GM12878 (cell line): ENCODE data around the gene FNDC3A. TPM values are rescaled to one million over a fixed set of nuclear protein-coding genes. Genes with fewer than 3 reads are reported as not detected.

ENCODE experiments used
- ATAC-seq: fragments of 200-7000 bp; cut with Tn5 transposase; 3 replicates; pipeline ENCODE4 v1.9.1; 2020; ENCODE audit warnings: mild to moderate bottlenecking, moderate library complexity
- BruUV-seq: library from RNA; stranded (reverse); fragments of 400-500 nt; replicated peaks from 2 replicates; lab custom pipeline; 2021; lab: Mats Ljungman, UMichigan
- CTCF ChIA-PET: fragments of 300-600 bp; sonication (Branson Sonifier 250); formaldehyde crosslinking; extraction: SDS; loops from one replicate; lab custom pipeline; 2021; ENCODE audit warnings: inconsistent platforms; lab: Yijun Ruan, JAX
- POLR2A ChIA-PET: fragments of 350-600 bp; formaldehyde crosslinking; extraction: SDS; loops from one replicate; lab custom pipeline; 2021; ENCODE audit warnings: inconsistent platforms; lab: Charles Lee
- RAD21 ChIA-PET: fragments of 300-600 bp; sonication (Branson Sonifier 250); formaldehyde crosslinking; loops from one replicate; lab custom pipeline; 2023; ENCODE audit warnings: antibody characterized with exemption; ENCODE audit not compliant: unreplicated experiment; lab: Charles Lee
- SMC1A ChIA-PET: fragments of 300-600 bp; sonication (Branson Sonifier 250); formaldehyde crosslinking; loops from one replicate; lab custom pipeline; 2023; ENCODE audit not compliant: unreplicated experiment, uncharacterized antibody; lab: Charles Lee
- DNase-seq: peaks from one replicate; pipeline ENCODE4 v3.0.0-alpha.2; 2011; ENCODE audit warnings: low read depth, low spot score
- FAIRE-seq: peaks from 3 replicates; lab custom pipeline; 2011; peaks lifted over from hg19 to GRCh38; lab: Jason Lieb, UNC
- H2AFZ ChIP-seq: 2 replicates; pipeline ENCODE4 v1.6.0; 2011; ENCODE audit warnings: low read depth, low read length, control low read depth; ENCODE audit not compliant: control insufficient read depth
- H3K27ac ChIP-seq: 2 replicates; pipeline ENCODE4 v1.5.1; 2011; ENCODE audit warnings: control low read depth; ENCODE audit not compliant: control insufficient read depth, insufficient read depth
- H3K27me3 ChIP-seq, 2 experiments: replicated peaks in 1 of 2; 2 replicates each; pipeline versions ENCODE4 v1.6.0 to v1.6.1; 2011; ENCODE audit warnings: low read length in 1 of 2; ENCODE audit not compliant: control insufficient read depth in 2 of 2, insufficient read depth in 2 of 2
- H3K36me3 ChIP-seq, 2 experiments: 2 replicates each; pipeline ENCODE4 v1.5.1; 2011; ENCODE audit warnings: low read length in 1 of 2; ENCODE audit not compliant: control insufficient read depth in 2 of 2, insufficient read depth in 2 of 2
- H3K4me1 ChIP-seq: 2 replicates; pipeline ENCODE4 v1.6.1; 2011; ENCODE audit warnings: mild to moderate bottlenecking, low read length, moderate library complexity, mixed read lengths; ENCODE audit not compliant: control insufficient read depth, insufficient read depth
- H3K4me2 ChIP-seq: 2 replicates; pipeline ENCODE4 v1.6.0; 2011; ENCODE audit warnings: control low read depth; ENCODE audit not compliant: control insufficient read depth, insufficient read depth
- H3K4me3 ChIP-seq: fragments of 200-600 bp; sonication (generic); 2 replicates; pipeline ENCODE4 v1.5.1; 2016
- H3K79me2 ChIP-seq: 2 replicates; pipeline ENCODE4 v1.6.0; 2011; ENCODE audit warnings: low read length; ENCODE audit not compliant: control insufficient read depth, insufficient read depth
- H3K9ac ChIP-seq: 2 replicates; pipeline ENCODE4 v1.8.0; 2011; ENCODE audit warnings: low read length, control low read depth, mixed read lengths; ENCODE audit not compliant: control insufficient read depth, insufficient read depth
- H3K9me3 ChIP-seq: replicated peaks from 3 replicates; pipeline ENCODE4 v1.5.1; 2011; ENCODE audit warnings: mild to moderate bottlenecking, low read length; ENCODE audit not compliant: control insufficient read depth, insufficient read depth
- H4K20me1 ChIP-seq: 2 replicates; pipeline ENCODE4 v1.6.0; 2011; ENCODE audit not compliant: control insufficient read depth, insufficient read depth
- BRCA1 ChIP-seq: IDR thresholded peaks from 2 replicates; pipeline ENCODE4 v1.6.1; 2011; ENCODE audit warnings: low read depth, low read length, improper control_type of control experiment
- CBFB ChIP-seq: IDR thresholded peaks from 2 replicates; pipeline ENCODE4 v1.6.1; 2016; ENCODE audit warnings: antibody characterized with exemption, low read depth
- CREB1 ChIP-seq: IDR thresholded peaks from 2 replicates; pipeline ENCODE4 v1.6.1; 2012; ENCODE audit warnings: low read depth, mild to moderate bottlenecking, inconsistent platforms
- FOXM1 ChIP-seq: IDR thresholded peaks from 2 replicates; pipeline ENCODE4 v1.6.1; 2012; ENCODE audit warnings: low read depth, mild to moderate bottlenecking, inconsistent platforms, low read length, moderate library complexity
- IRF5 ChIP-seq: fragments of 450-650 bp; IDR thresholded peaks from 2 replicates; pipeline ENCODE4 v1.6.1; 2017; ENCODE audit warnings: borderline replicate concordance
- NFYA ChIP-seq: IDR thresholded peaks from 2 replicates; pipeline ENCODE4 v1.6.1; 2011; ENCODE audit warnings: low read depth, mild to moderate bottlenecking, low read length, improper control_type of control experiment, borderline replicate concordance
- NKRF ChIP-seq: fragments of 450-650 bp; conservative IDR thresholded peaks from 2 replicates; pipeline ENCODE4 v1.6.1; 2017; ENCODE audit warnings: mild to moderate bottlenecking, moderate library complexity
- PML ChIP-seq: IDR thresholded peaks from 2 replicates; pipeline ENCODE4 v1.6.1; 2012; ENCODE audit warnings: low read length, inconsistent platforms
- RFX5 ChIP-seq: IDR thresholded peaks from 2 replicates; pipeline ENCODE4 v1.6.1; 2011; ENCODE audit warnings: low read depth, low read length, improper control_type of control experiment
- SREBF2 ChIP-seq: IDR thresholded peaks from 2 replicates; pipeline ENCODE4 v1.6.1; 2012; ENCODE audit warnings: mild to moderate bottlenecking, low read length
- TCF12 ChIP-seq: IDR thresholded peaks from 2 replicates; pipeline ENCODE4 v1.6.1; 2011; ENCODE audit warnings: low read depth, mild to moderate bottlenecking, low read length
- ZSCAN29 ChIP-seq: fragments of 450-650 bp; IDR thresholded peaks from 2 replicates; pipeline ENCODE4 v1.6.1; 2017; ENCODE audit warnings: mild to moderate bottlenecking, moderate library complexity
- ZZZ3 ChIP-seq: IDR thresholded peaks from 2 replicates; pipeline ENCODE4 v1.6.1; 2011; ENCODE audit warnings: low read depth; ENCODE audit not compliant: control insufficient read depth, insufficient read length
- WGBS: methylation state at CpG from one replicate; pipeline ENCODE4 v1.1.6; 2016; ENCODE audit warnings: low lambda C conversion rate; ENCODE audit not compliant: insufficient replicate concordance, insufficient coverage; ENCODE audit errors: missing lambda C conversion rate; 5-methylcytosine and 5-hydroxymethylcytosine counted together
- in situ Hi-C: fragments of 300-500 bp; cut with MboI; formaldehyde crosslinking; loops from 9 replicates; pipeline ENCODE4 v1.14.3; 2018; ENCODE audit warnings: mixed read lengths
- intact Hi-C: fragments of 100-400 bp; cut with micrococcal nuclease; formaldehyde crosslinking; loops from one replicate; pipeline ENCODE4 v1.14.2; 2022; ENCODE audit not compliant: unreplicated experiment
- polyA plus RNA-seq, 11 experiments: library from polyadenylated mRNA; depleted of rRNA in 4 of 11; unstranded in 6 of 11; stranded (reverse) in 5 of 11; fragments of >200 nt; fragmentation: Nextera tagmentation in 4 of 11; fragmentation: Illumina TruSeq in 1 of 11; extraction: Ambion mirVana in 4 of 11; extraction: Trizol in 1 of 11; gene quantifications; 1 replicate in 1 of 11; 2 replicates in 10 of 11; pipeline versions ENCODE4 v1.2.1 to v1.2.3, GENCODE V29; 2011 to 2016; ENCODE audit warnings: inconsistent platforms in 2 of 11, missing spikeins in 2 of 11, low read depth in 1 of 11
- total RNA-seq, 4 experiments: library from RNA; depleted of rRNA in 3 of 4; stranded (reverse); fragments of >200 nt in 3 of 4; fragmentation: Illumina TruSeq in 1 of 4; extraction: Trizol in 1 of 4; gene quantifications; 2 replicates each; pipeline versions ENCODE4 v1.2.1 to v1.2.3, GENCODE V29; 2013 to 2021
- TF ChIP-seq, protein P1 (sequence below): fragments of 450-650 bp; IDR thresholded peaks from 2 replicates; pipeline ENCODE4 v1.6.1; 2017; ENCODE audit warnings: mild to moderate bottlenecking

Gene FNDC3A
- total and polyA plus RNA-seq, 10 of the 15 experiments (the other 5 are each of a cell fraction or from before 2014, with no cell fraction given): 6.3 to 46.4 (median 22.8) TPM

- TF ChIP-seq, protein P1, sequence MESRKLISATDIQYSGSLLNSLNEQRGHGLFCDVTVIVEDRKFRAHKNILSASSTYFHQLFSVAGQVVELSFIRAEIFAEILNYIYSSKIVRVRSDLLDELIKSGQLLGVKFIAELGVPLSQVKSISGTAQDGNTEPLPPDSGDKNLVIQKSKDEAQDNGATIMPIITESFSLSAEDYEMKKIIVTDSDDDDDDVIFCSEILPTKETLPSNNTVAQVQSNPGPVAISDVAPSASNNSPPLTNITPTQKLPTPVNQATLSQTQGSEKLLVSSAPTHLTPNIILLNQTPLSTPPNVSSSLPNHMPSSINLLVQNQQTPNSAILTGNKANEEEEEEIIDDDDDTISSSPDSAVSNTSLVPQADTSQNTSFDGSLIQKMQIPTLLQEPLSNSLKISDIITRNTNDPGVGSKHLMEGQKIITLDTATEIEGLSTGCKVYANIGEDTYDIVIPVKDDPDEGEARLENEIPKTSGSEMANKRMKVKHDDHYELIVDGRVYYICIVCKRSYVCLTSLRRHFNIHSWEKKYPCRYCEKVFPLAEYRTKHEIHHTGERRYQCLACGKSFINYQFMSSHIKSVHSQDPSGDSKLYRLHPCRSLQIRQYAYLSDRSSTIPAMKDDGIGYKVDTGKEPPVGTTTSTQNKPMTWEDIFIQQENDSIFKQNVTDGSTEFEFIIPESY: no peak
- TF ChIP-seq ZSCAN29 (no peak), NKRF (no peak), SREBF2 (no peak), PML (no peak), NFYA (no peak)
Observed at GRCh38 chr13:49100637-49101570, 125.2 kb downstream of the FNDC3A start (continued).

GRCh38 chr13:49108196-49108595 lies 132.5 kb downstream of the FNDC3A start:
- H2AFZ ChIP-seq: no peak overlapping the region
- H3K36me3 ChIP-seq: peaks cover 0 to 3% of the 10 kb centered on the region in 2 experiments; a peak in 2 of 4 replicates
- RAD21 ChIA-PET: no interaction called here
- H3K4me2 ChIP-seq: no peak overlapping the region
- 88% methylated on average over 2 of the region's 2 CpGs for WGBS
- POLR2A ChIA-PET: no interaction called here
- no TSS peak for BruUV-seq
- H3K9ac ChIP-seq: no peak overlapping the region
- H3K27ac ChIP-seq: no peak overlapping the region
- H3K4me1 ChIP-seq: no peaks in the 10 kb centered on the region
- SMC1A ChIA-PET: no interaction called here
- H3K9me3 ChIP-seq: no peaks in the 10 kb centered on the region
- no peak overlapping the region for H3K4me3 ChIP-seq
- TF ChIP-seq BRCA1: no peak
- no peak for TF ChIP-seq FOXM1
- TF ChIP-seq IRF5: no peak
- no peak for TF ChIP-seq CREB1
- no peak for TF ChIP-seq TCF12
- no peak for TF ChIP-seq CBFB
- TF ChIP-seq NKRF: no peak
- TF ChIP-seq RFX5: no peak
- no peak for TF ChIP-seq ZZZ3
- in situ Hi-C loops: no loop called here
- no peaks in the 10 kb centered on the region for H4K20me1 ChIP-seq
- intact Hi-C loops: no loop called here
- FAIRE-seq: no peak
- H3K79me2 ChIP-seq: peaks cover 34% of the 10 kb centered on the region
- DNase-seq: no peak
- ATAC-seq: no peak
- CTCF ChIA-PET: no interaction called here
- no peaks in the 10 kb centered on the region for H3K27me3 ChIP-seq
